HG03097 (cell line): ENCODE measurements around the gene SF3B3.
"Not testable (repeated sequence)": the region's sequence is repeated elsewhere in the genome, so short reads cannot be mapped to it uniquely, and the experiment has no call there.

ENCODE experiments used
- ATAC-seq: cut with Tn5 transposase; IDR thresholded peaks from one replicate; pipeline ENCODE4 v1.9.1; 2021; ENCODE audit not compliant: unreplicated experiment, low FRiP score

SF3B3 gene

DNA sequence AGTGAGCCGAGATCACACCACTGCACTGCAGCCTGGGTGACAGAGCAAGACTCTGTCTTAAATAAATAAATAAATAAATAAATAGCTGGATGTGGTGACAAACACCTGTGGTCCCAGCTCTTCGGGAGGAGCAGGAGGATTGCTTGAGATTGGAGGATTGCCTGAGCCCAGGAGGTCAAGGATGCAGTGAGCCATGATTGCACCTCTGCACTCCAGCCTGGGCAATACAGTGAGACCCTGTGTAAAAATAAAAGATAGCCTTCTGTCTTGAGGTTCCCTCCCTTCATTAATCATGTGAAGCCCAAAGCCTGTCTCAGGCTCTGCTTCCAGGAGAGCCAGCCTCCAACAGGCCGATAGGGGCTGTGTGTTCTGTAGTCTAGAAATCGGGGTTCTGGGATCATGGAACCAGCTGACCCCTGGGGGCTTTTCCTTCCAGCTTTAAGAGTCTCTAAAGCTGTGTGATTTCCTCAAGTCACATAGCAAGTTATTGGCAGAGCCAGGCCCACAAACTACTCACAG is 88.2 kb downstream of the SF3B3 start:
- no peak for ATAC-seq

GRCh38 chr16:70612931-70613330 is 89.3 kb downstream of the SF3B3 start:
- ATAC-seq: no peak

DNA sequence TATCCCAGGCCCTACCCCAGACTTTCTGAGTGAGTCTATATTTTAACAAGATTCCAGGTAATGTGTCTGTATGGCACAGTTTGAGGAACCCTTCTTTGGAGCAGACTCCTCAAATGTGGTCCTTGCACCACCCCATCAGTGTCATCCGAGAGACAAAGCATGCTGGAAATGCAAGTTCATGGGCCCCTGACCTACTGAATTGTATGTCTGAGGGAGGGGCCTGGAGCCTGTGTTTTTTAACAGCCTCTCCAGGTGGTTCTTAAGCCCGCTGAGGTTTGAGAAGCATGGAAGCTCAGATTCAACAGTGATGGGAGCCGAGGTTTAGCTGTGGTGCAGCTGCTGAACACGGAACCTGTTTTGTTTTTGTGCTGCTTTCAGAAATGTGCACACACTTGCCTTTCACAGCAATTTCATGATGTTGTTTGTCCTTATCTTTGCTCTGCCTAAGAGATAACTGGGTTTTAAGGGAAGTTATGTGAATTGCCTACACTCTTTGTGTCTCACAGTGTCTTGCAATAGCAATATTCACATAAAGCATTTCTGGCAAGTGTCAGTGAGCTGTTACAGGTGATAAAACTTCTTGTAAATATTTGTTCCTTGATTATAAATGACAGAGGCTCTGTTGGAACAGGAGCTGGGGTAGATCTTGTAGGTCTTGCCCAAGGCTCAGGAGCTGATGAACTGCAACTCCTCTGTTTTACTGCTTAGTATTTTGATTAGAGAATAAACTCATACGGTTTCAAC is 90.8 kb downstream of the SF3B3 start:
- ATAC-seq: no peak

GRCh38 chr16:70615945-70616344 is 92.3 kb downstream of the SF3B3 start:
- no peak for ATAC-seq

DNA sequence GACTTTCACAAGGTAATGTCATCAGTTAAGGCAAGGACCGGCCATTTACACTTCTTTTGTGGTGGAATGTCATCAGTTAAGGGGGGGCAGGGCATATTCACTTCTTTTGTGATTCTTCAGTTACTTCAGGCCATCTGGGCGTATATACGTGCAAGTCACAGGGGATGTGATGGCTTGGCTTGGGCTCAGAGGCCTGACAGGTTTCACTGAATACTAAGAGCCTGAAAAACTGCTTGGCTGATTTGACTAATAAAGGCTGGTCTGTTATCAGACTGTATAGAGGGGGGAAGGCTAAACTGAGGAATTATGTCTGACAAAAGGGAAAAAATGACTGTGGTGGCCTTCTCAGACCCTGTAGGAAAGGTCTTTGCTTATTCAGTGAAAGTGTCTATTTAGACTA is 98.2 kb downstream of the SF3B3 start:
- not testable (repeated sequence) for ATAC-seq
